GM12892 (cell line): ENCODE measurements around the gene GPR153.

Experiments used
- POLR2A ChIP-seq: IDR thresholded peaks from 2 replicates; pipeline ENCODE4 v1.6.1; 2011; ENCODE audit warnings: low read depth, low read length, control low read depth
- POLR2AphosphoS5 ChIP-seq: IDR thresholded peaks from 2 replicates; pipeline ENCODE4 v1.6.1; 2011; ENCODE audit warnings: low read depth, low read length, control low read depth
- TAF1 ChIP-seq: IDR thresholded peaks from 2 replicates; pipeline ENCODE4 v1.6.1; 2011; ENCODE audit warnings: low read depth, mild to moderate bottlenecking, control low read depth, low read length, borderline replicate concordance

GRCh38 chr1:6279613-6280383 is 18.9 kb upstream of the GPR153 start:
- TF ChIP-seq POLR2AphosphoS5 (no peak), POLR2A (no peak), TAF1 (no peak)
